ENCODE results near the gene CCDC40.
"Not testable (repeated sequence)": the region's sequence is repeated elsewhere in the genome, so short reads cannot be mapped to it uniquely, and the experiment has no call there.

The CCDC40 gene

GRCh38 chr17:80083136-80083661 is 46.8 kb downstream of the CCDC40 start:
- Histone ChIP-seq H3K9me3 (ENCODE audit: control insufficient read depth, insufficient read depth, low read length) (no peaks in the 10 kb centered on the region), H3K9ac (ENCODE audit: low read depth, low read length) (no peak overlapping the region), H3K36me3 (ENCODE audit: insufficient read depth, low read length) (no peaks in the 10 kb centered on the region), H3K4me1 (ENCODE audit: insufficient read depth, low read length) (peaks cover 9% of the 10 kb centered on the region; the same call in 1 of the 2 replicates)

GRCh38 chr17:80084773-80085172 is 48.3 kb downstream of the CCDC40 start:
- Histone ChIP-seq H3K9ac (ENCODE audit: low read depth, low read length) (no peak overlapping the region), H3K4me1 (ENCODE audit: insufficient read depth, low read length) (peaks cover 9% of the 10 kb centered on the region; the same call in 1 of the 2 replicates), H3K36me3 (ENCODE audit: insufficient read depth, low read length) (no peaks in the 10 kb centered on the region), H3K9me3 (ENCODE audit: control insufficient read depth, insufficient read depth, low read length) (no peaks in the 10 kb centered on the region)

GRCh38 chr17:80086081-80086480 is 49.6 kb downstream of the CCDC40 start:
- H3K4me1 ChIP-seq (ENCODE audit: insufficient read depth, low read length): no peaks in the 10 kb centered on the region
- H3K36me3 ChIP-seq (ENCODE audit: insufficient read depth, low read length): no peaks in the 10 kb centered on the region
- H3K9me3 ChIP-seq (ENCODE audit: control insufficient read depth, insufficient read depth, low read length): no peaks in the 10 kb centered on the region
- no peak overlapping the region for H3K9ac ChIP-seq (ENCODE audit: low read depth, low read length)

- Histone ChIP-seq H3K9ac (ENCODE audit: low read depth, low read length) (no peak overlapping the region), H3K36me3 (ENCODE audit: insufficient read depth, low read length) (no peaks in the 10 kb centered on the region), H3K9me3 (ENCODE audit: control insufficient read depth, insufficient read depth, low read length) (no peaks in the 10 kb centered on the region), H3K4me1 (ENCODE audit: insufficient read depth, low read length) (no peaks in the 10 kb centered on the region)
Measured at GRCh38 chr17:80086616-80087015, 50.2 kb downstream of the CCDC40 start.

GRCh38 chr17:80087346-80088265 is 51.2 kb downstream of the CCDC40 start:
- Histone ChIP-seq H3K36me3 (ENCODE audit: insufficient read depth, low read length) (no peaks in the 10 kb centered on the region), H3K4me1 (ENCODE audit: insufficient read depth, low read length) (no peaks in the 10 kb centered on the region), H3K9me3 (ENCODE audit: control insufficient read depth, insufficient read depth, low read length) (no peaks in the 10 kb centered on the region), H3K9ac (ENCODE audit: low read depth, low read length) (no peak overlapping the region)

- no peaks in the 10 kb centered on the region for H3K4me1 ChIP-seq (ENCODE audit: insufficient read depth, low read length)
- no peaks in the 10 kb centered on the region for H3K36me3 ChIP-seq (ENCODE audit: insufficient read depth, low read length)
- no peaks in the 10 kb centered on the region for H3K9me3 ChIP-seq (ENCODE audit: control insufficient read depth, insufficient read depth, low read length)
- H3K9ac ChIP-seq (ENCODE audit: low read depth, low read length): no peak overlapping the region
Measured at GRCh38 chr17:80089762-80090161, 53.3 kb downstream of the CCDC40 start.

GRCh38 chr17:80090164-80090563 is 53.7 kb downstream of the CCDC40 start:
- H3K9me3 ChIP-seq (ENCODE audit: control insufficient read depth, insufficient read depth, low read length); H3K4me1 ChIP-seq (ENCODE audit: insufficient read depth, low read length); H3K36me3 ChIP-seq (ENCODE audit: insufficient read depth, low read length); H3K9ac ChIP-seq (ENCODE audit: low read depth, low read length): not testable (repeated sequence)

- no peak overlapping the region for H3K9ac ChIP-seq (ENCODE audit: low read depth, low read length)
- H3K36me3 ChIP-seq (ENCODE audit: insufficient read depth, low read length): no peaks in the 10 kb centered on the region
- no peaks in the 10 kb centered on the region for H3K9me3 ChIP-seq (ENCODE audit: control insufficient read depth, insufficient read depth, low read length)
- no peaks in the 10 kb centered on the region for H3K4me1 ChIP-seq (ENCODE audit: insufficient read depth, low read length)
Measured at GRCh38 chr17:80091376-80091775, 54.9 kb downstream of the CCDC40 start.

GRCh38 chr17:80092959-80093358 is 56.5 kb downstream of the CCDC40 start:
- no peaks in the 10 kb centered on the region for H3K36me3 ChIP-seq (ENCODE audit: insufficient read depth, low read length)
- no peak overlapping the region for H3K9ac ChIP-seq (ENCODE audit: low read depth, low read length)
- no peaks in the 10 kb centered on the region for H3K9me3 ChIP-seq (ENCODE audit: control insufficient read depth, insufficient read depth, low read length)
- H3K4me1 ChIP-seq (ENCODE audit: insufficient read depth, low read length): no peaks in the 10 kb centered on the region

GRCh38 chr17:80095038-80095843 is 58.8 kb downstream of the CCDC40 start:
- Histone ChIP-seq H3K4me1 (ENCODE audit: insufficient read depth, low read length) (no peaks in the 10 kb centered on the region), H3K9me3 (ENCODE audit: control insufficient read depth, insufficient read depth, low read length) (no peaks in the 10 kb centered on the region), H3K36me3 (ENCODE audit: insufficient read depth, low read length) (no peaks in the 10 kb centered on the region), H3K9ac (ENCODE audit: low read depth, low read length) (no peak overlapping the region)

- H3K4me1 ChIP-seq (ENCODE audit: insufficient read depth, low read length): no peaks in the 10 kb centered on the region
- H3K9me3 ChIP-seq (ENCODE audit: control insufficient read depth, insufficient read depth, low read length): no peaks in the 10 kb centered on the region
- H3K36me3 ChIP-seq (ENCODE audit: insufficient read depth, low read length): no peaks in the 10 kb centered on the region
- no peak overlapping the region for H3K9ac ChIP-seq (ENCODE audit: low read depth, low read length)
Measured at GRCh38 chr17:80095844-80096475, 59.5 kb downstream of the CCDC40 start.

GRCh38 chr17:80096561-80097021 is 60.1 kb downstream of the CCDC40 start:
- H3K9me3 ChIP-seq (ENCODE audit: control insufficient read depth, insufficient read depth, low read length): no peaks in the 10 kb centered on the region
- no peaks in the 10 kb centered on the region for H3K4me1 ChIP-seq (ENCODE audit: insufficient read depth, low read length)
- no peak overlapping the region for H3K9ac ChIP-seq (ENCODE audit: low read depth, low read length)
- no peaks in the 10 kb centered on the region for H3K36me3 ChIP-seq (ENCODE audit: insufficient read depth, low read length)

- no peaks in the 10 kb centered on the region for H3K36me3 ChIP-seq (ENCODE audit: insufficient read depth, low read length)
- no peak overlapping the region for H3K9ac ChIP-seq (ENCODE audit: low read depth, low read length)
- peaks cover under 1% of the 10 kb centered on the region for H3K4me1 ChIP-seq (ENCODE audit: insufficient read depth, low read length)
- no peaks in the 10 kb centered on the region for H3K9me3 ChIP-seq (ENCODE audit: control insufficient read depth, insufficient read depth, low read length)
Measured at GRCh38 chr17:80097127-80097621, 60.7 kb downstream of the CCDC40 start.

Data from ES-I3 (cell line).